Upper lobe of right lung (tissue), 1 donor: Measurements from ENCODE around the gene FAT3. TPM values are rescaled to one million over a fixed set of nuclear protein-coding genes. Genes with fewer than 3 reads are reported as not detected.

Experiments
- ATAC-seq: fragments of 200-7000 bp; cut with Tn5 transposase; one replicate; pipeline ENCODE4 v1.9.1; 2020; ENCODE audit warnings: mild to moderate bottlenecking, moderate library complexity
- DNase-seq: peaks from one replicate; pipeline ENCODE4 v3.0.0-alpha.2; 2020
- H3K27ac ChIP-seq: fragments of 200-600 bp; one replicate; pipeline ENCODE4 v1.8.0; 2022
- H3K27me3 ChIP-seq: fragments of 200-600 bp; one replicate; pipeline ENCODE4 v1.8.0; 2022; ENCODE audit warnings: mild to moderate bottlenecking
- H3K36me3 ChIP-seq: fragments of 200-600 bp; one replicate; pipeline ENCODE4 v1.8.0; 2022
- H3K4me1 ChIP-seq: fragments of 200-600 bp; one replicate; pipeline ENCODE4 v1.8.0; 2022
- H3K4me3 ChIP-seq: fragments of 200-600 bp; one replicate; pipeline ENCODE4 v1.8.0; 2022; ENCODE audit warnings: mild to moderate bottlenecking
- H3K9me3 ChIP-seq: fragments of 200-600 bp; one replicate; pipeline ENCODE4 v1.8.0; 2022
- intact Hi-C: fragments of 100-400 bp; cut with DNase I; formaldehyde crosslinking; loops from one replicate; pipeline ENCODE4 v1.11.0; 2022
- total RNA-seq: library from RNA; stranded (reverse); fragmentation: NEBNext Ultra II Directional; extraction: Animal tissue kit (Norgen Biotek cat#: 25700); gene quantifications from one replicate; pipeline ENCODE4 v1.2.1, GENCODE V29; 2021
- TF ChIP-seq, protein P1 (sequence below): fragments of 200-600 bp; IDR thresholded peaks from one replicate; pipeline ENCODE4 v1.8.0; 2022; ENCODE audit warnings: antibody characterized with exemption
- donor health status: DM: no; HTN: yes; CAD: no; lungs with severe emphysema.

FAT3 gene
- total RNA-seq, 1 donor from 2014 or later: 6.9 TPM

DNA sequence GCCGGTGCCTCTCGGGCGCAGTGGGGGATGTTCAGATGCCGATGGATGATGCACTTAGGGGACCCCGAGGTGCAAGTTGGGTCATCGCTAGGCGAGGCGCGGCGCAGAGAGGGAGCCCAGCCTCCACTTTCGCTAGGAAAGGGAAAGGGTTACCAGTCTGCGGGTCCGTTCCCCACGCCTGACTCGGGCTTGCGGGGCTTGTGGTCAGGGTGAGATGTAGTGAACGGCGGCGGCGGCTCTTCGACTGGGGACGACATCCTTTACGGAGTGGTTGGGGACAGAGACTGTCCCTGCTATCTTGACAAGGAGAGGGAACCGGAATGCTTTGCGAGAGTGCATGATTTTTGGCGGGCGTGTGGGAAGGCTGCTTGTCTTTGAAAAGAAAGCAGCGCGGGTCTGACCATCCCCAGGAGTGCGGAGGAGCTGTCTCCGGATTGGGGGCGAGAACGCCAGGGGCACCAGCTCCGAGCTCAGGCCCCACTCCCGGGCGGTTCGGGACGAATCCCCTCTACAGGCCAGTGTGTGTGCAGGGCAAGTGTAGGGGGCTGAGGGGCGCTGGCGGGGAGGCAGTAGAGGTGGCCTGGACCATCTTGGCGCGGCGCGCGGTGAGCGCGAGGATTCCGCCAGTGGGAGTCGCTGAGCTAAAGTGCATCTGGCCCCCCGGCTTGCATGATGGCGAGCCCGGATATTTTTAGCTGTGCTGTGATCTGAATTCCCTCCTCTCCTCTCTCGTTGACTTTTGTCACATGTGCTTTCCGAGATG is 1.1 kb downstream of the FAT3 start:
- no peak for ATAC-seq
- H3K27me3 ChIP-seq: peaks cover 46% of the 10 kb centered on the region

DNA sequence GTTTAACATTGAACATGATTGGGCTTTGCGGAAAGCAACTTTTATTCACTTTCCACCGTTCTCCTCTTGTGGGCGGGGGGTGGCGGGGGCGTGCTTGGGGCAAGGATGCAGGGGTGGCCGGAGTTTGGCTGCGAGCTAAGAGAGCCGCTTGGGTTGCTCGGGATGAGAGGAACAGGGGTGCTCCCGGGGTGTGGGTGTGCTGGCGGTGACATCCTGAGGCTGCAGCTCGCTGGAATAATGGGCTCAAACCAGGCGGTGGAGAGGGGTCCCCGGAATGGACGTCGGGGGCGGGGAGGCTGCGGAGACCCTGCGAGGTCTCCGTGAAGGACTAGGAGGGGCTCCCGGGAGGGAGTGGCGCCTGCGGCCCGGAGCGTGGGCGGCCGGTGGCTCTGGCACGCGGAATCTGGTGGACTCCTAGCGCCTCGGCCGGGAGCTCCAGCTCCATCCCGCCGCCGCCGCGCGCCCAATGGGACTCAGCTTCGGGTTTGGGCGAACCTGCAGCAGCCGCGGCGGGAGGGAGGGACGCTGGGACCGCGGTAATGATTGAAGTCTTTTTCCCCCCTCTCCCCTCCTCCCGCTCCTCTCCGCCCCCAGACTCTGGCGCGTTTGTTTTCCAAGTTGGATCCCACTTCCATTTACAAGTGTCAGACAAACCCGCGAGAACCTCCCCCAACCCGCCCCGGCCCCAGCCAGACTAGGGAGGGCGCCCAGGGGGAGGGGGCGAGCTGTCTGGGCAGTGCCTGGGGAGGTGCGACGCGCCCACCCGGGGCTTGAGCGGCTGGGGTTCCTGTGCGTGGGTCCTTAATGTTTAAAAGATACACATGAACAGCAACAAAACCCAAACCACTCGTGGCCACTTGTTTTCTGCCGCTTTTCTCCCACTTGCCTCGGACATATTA is 2.0 kb downstream of the FAT3 start:
- H3K27ac ChIP-seq: no peak overlapping the region
- ATAC-seq (peak; percentile 9), DNase-seq (no peak)
- intact Hi-C loops: no loop called here
- H3K4me3 ChIP-seq: peak overlapping the region; percentile 45
- H3K4me1 ChIP-seq: no peaks in the 10 kb centered on the region
- no peaks in the 10 kb centered on the region for H3K36me3 ChIP-seq
- H3K27me3 ChIP-seq: peaks cover 46% of the 10 kb centered on the region
- TF ChIP-seq, protein P1, sequence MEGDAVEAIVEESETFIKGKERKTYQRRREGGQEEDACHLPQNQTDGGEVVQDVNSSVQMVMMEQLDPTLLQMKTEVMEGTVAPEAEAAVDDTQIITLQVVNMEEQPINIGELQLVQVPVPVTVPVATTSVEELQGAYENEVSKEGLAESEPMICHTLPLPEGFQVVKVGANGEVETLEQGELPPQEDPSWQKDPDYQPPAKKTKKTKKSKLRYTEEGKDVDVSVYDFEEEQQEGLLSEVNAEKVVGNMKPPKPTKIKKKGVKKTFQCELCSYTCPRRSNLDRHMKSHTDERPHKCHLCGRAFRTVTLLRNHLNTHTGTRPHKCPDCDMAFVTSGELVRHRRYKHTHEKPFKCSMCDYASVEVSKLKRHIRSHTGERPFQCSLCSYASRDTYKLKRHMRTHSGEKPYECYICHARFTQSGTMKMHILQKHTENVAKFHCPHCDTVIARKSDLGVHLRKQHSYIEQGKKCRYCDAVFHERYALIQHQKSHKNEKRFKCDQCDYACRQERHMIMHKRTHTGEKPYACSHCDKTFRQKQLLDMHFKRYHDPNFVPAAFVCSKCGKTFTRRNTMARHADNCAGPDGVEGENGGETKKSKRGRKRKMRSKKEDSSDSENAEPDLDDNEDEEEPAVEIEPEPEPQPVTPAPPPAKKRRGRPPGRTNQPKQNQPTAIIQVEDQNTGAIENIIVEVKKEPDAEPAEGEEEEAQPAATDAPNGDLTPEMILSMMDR: no peak
- no peaks in the 10 kb centered on the region for H3K9me3 ChIP-seq

More for the DNA sequence above, 1.1 kb downstream of the FAT3 start:
- peak overlapping the region; percentile 45 for H3K4me3 ChIP-seq
- TF ChIP-seq, protein P1: peak; percentile 6
- H3K36me3 ChIP-seq: no peaks in the 10 kb centered on the region
- H3K4me1 ChIP-seq: no peaks in the 10 kb centered on the region
- no peaks in the 10 kb centered on the region for H3K9me3 ChIP-seq
- peak overlapping the region; percentile 11 for H3K27ac ChIP-seq
- intact Hi-C loops: no loop called here
- peak; percentile 64 for DNase-seq

DNA sequence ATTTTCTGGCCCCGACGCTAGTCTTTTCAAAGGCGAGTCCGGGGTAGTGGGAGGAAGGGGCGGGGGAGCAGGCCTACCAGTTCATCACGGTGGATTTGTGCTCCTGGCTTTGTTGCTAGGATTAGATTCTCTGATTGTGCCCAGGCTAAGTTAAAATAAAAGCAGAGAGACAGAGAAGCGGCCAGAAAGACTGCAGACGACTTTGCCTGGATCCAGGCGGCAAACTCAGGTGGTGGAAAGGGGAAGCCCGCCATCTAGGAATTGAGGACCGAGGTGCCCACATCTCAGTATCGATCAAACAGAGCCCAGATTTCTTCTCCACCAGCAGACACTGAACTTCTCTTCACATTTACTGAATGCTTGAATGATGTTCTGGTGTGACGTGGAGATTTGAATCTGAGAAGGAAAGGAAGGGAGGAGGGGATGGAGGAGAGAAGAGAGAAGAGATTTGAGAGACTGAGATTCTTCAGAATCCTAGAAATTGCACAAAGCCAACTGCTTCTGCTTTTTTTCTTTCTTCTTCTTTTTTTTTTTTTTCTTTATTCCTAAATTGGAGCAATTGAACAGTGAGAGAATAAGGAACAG is 2.7 kb downstream of the FAT3 start:
- intact Hi-C loops: no loop called here
- peaks cover 46% of the 10 kb centered on the region for H3K27me3 ChIP-seq

DNA sequence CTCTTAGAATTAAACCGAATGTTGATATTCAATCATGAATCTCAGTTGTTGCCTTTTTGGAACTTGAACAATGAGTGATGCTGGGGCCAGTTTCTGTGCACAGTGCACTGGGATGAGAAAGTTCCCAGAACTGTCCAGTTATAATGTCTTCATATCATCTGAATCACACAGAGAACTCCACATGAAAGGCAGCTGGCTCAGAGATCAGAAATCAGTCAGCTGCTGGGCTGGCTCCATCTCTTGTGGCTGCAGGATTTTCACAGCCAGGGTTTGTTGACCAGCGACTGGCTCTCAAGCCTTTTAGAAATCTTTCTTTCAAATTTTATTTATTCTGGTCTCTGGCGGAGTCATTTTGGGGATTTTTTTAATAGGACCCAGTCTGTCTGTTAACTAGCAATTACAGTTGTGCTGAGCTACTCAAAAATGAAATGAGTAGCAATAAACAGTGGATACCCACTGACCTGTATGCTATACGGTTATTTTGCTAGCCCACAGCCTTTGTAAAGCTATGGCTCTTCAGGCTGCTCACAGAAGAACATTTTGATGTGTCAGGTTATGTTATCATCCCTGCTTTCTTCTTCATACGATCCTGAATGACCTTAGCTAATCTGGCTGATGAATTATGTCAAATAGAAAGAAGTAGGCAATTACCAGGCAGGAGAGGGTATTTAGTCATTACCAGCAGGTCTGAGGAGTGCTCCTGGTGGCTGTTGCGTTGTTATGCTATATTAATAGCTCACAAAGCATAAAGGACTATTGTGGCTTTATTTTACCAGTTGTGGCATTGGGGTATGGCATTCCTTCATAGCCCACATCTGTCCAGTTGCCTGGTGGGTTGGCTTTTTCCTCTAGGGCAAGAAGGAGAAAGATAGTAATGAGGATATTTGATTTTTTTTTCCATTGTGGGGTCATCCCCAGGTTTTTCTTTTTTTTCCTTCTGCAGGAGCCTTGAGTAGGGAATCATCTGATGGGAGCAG is 3.6 kb downstream of the FAT3 start:
- TF ChIP-seq, protein P1: no peak
- H3K27ac ChIP-seq: no peak overlapping the region
- peak; percentile 19 for ATAC-seq
- H3K36me3 ChIP-seq: no peaks in the 10 kb centered on the region
- H3K27me3 ChIP-seq: peaks cover 40% of the 10 kb centered on the region
- no peak overlapping the region for H3K4me3 ChIP-seq
- H3K4me1 ChIP-seq: no peaks in the 10 kb centered on the region
- H3K9me3 ChIP-seq: no peaks in the 10 kb centered on the region
- intact Hi-C loops: no loop called here
- no peak for DNase-seq

More for the DNA sequence above, 2.7 kb downstream of the FAT3 start:
- Histone ChIP-seq H3K4me1 (no peaks in the 10 kb centered on the region), H3K9me3 (no peaks in the 10 kb centered on the region), H3K27ac (no peak overlapping the region), H3K36me3 (no peaks in the 10 kb centered on the region), H3K4me3 (peak overlapping the region; percentile 45)
- DNase-seq: no peak
- TF ChIP-seq, protein P1: no peak
- ATAC-seq: no peak

DNA sequence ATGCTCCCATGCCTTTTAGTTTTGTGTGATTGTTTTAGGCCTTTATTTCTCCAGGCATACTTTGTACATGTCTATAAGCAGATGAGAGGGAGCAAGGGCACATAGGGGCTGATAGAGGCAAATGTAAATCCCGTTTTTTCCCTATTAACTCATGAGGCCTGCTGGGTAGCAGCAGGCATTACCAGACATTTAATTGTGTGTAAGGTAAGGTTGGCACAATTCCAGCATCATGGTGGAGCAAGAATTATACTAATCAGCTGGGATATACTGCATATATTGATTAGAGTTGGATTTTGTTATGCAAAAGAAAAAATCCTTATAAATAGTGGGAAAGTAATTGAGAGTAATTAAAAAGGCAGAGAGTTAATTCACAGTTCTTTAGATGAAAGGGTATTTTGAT is 12.2 kb downstream of the FAT3 start:
- H3K4me3 ChIP-seq: no peak overlapping the region
- H3K9me3 ChIP-seq: no peaks in the 10 kb centered on the region
- no peak overlapping the region for H3K27ac ChIP-seq
- ATAC-seq (no peak), DNase-seq (no peak)
- TF ChIP-seq, protein P1: no peak
- no peaks in the 10 kb centered on the region for H3K4me1 ChIP-seq
- H3K36me3 ChIP-seq: no peaks in the 10 kb centered on the region
- intact Hi-C loops: no loop called here
- no peaks in the 10 kb centered on the region for H3K27me3 ChIP-seq
